IgD-negative memory B cell (primary cell): ENCODE data around the gene ZSCAN9. TPM values are rescaled to one million over a fixed set of nuclear protein-coding genes. Genes with fewer than 3 reads are reported as not detected.

Experiments
- H3K27ac Mint-ChIP-seq, 3 donors: one replicate each; pipeline ENCODE4 v1.8.0; 2020 to 2022; ENCODE audit warnings: mild to moderate bottlenecking in 3 of 3, mixed read lengths in 3 of 3, moderate library complexity in 1 of 3
- H3K27me3 Mint-ChIP-seq: one replicate; pipeline ENCODE4 v1.8.0; 2021; ENCODE audit warnings: mixed read lengths
- H3K36me3 Mint-ChIP-seq: one replicate; pipeline ENCODE4 v1.8.0; 2020; ENCODE audit warnings: mild to moderate bottlenecking, mixed read lengths
- H3K4me1 Mint-ChIP-seq, 3 donors: one replicate each; pipeline ENCODE4 v1.8.0; 2020 to 2022; ENCODE audit warnings: mixed read lengths in 3 of 3, mild to moderate bottlenecking in 1 of 3
- H3K4me3 Mint-ChIP-seq, 4 donors: one replicate each; pipeline ENCODE4 v1.8.0; 2020 to 2022; ENCODE audit warnings: mild to moderate bottlenecking in 4 of 4, mixed read lengths in 4 of 4, moderate library complexity in 3 of 4
- H3K9me3 Mint-ChIP-seq, 3 donors: one replicate each; pipeline ENCODE4 v1.8.0; 2020 to 2021; ENCODE audit warnings: mixed read lengths in 3 of 3, mild to moderate bottlenecking in 1 of 3
- polyA plus RNA-seq: library from polyadenylated mRNA; unstranded; fragments of 300-500 nt; fragmentation: Illumina TruSeq; gene quantifications from one replicate; pipeline ENCODE4 v1.2.3, GENCODE V29; 2021

ZSCAN9 gene
- polyA plus RNA-seq, 1 donor from 2014 or later: 10.9 TPM

- peaks cover 6% of the 10 kb centered on the region for H3K36me3 Mint-ChIP-seq
Measured at GRCh38 chr6:28269492-28269891, 44.4 kb downstream of the ZSCAN9 start.

GRCh38 chr6:28274888-28275287, 49.8 kb downstream of the ZSCAN9 start:
- Mint-ChIP-seq H3K4me3 (no peak overlapping the region), H3K27ac (peak overlapping the region in 1 of 3 donors; percentile 29), H3K36me3 (peaks cover 20% of the 10 kb centered on the region), H3K4me1 (peaks cover 6 to 11% (median 10%) of the 10 kb centered on the region in 3 donors), H3K9me3 (no peaks in the 10 kb centered on the region), H3K27me3 (no peaks in the 10 kb centered on the region)

More at GRCh38 chr6:28269492-28269891, 44.4 kb downstream of the ZSCAN9 start:
- H3K9me3 Mint-ChIP-seq: no peaks in the 10 kb centered on the region
- no peaks in the 10 kb centered on the region for H3K27me3 Mint-ChIP-seq
- H3K27ac Mint-ChIP-seq: no peak overlapping the region
- H3K4me3 Mint-ChIP-seq: peak overlapping the region in 1 of 4 donors; percentile 6
- peaks cover 11 to 14% (median 11%) of the 10 kb centered on the region in 3 donors for H3K4me1 Mint-ChIP-seq

- no peak overlapping the region for H3K27ac Mint-ChIP-seq
- no peak overlapping the region for H3K4me3 Mint-ChIP-seq
- H3K9me3 Mint-ChIP-seq: peaks cover 0 to 3% (median 0%) of the 10 kb centered on the region in 3 donors
- H3K27me3 Mint-ChIP-seq: peaks cover 5% of the 10 kb centered on the region
- H3K36me3 Mint-ChIP-seq: peaks cover 22% of the 10 kb centered on the region
- H3K4me1 Mint-ChIP-seq: peaks cover 7 to 11% (median 7%) of the 10 kb centered on the region in 3 donors
Measured at GRCh38 chr6:28277746-28278145, 52.7 kb downstream of the ZSCAN9 start.

- Mint-ChIP-seq H3K9me3 (peaks cover 0 to 3% (median 0%) of the 10 kb centered on the region in 3 donors), H3K4me3 (peak overlapping the region; percentile 39 to 92 (median 86)), H3K27me3 (peaks cover 5% of the 10 kb centered on the region), H3K27ac (no peak overlapping the region), H3K4me1 (peaks cover 3 to 7% (median 6%) of the 10 kb centered on the region in 3 donors), H3K36me3 (peaks cover 18% of the 10 kb centered on the region)
Measured at GRCh38 chr6:28280595-28281287, 55.7 kb downstream of the ZSCAN9 start.

- peaks cover 5% of the 10 kb centered on the region for H3K27me3 Mint-ChIP-seq
- peaks cover 0 to 3% (median 0%) of the 10 kb centered on the region in 3 donors for H3K9me3 Mint-ChIP-seq
- no peak within 1 kb of the TSS for H3K27ac Mint-ChIP-seq
- peaks cover 3 to 7% (median 6%) of the 10 kb centered on the region in 3 donors for H3K4me1 Mint-ChIP-seq
- peaks cover 11% of the 10 kb centered on the region for H3K36me3 Mint-ChIP-seq
- H3K4me3 Mint-ChIP-seq: peak within 1 kb of the TSS; percentile 39 to 92 (median 86)
Measured at GRCh38 chr6:28281288-28282064, 56.4 kb downstream of the ZSCAN9 start, which contains the start of gene PGBD1. PGBD1 (plus strand) TSS chr6:28281572; CDS start chr6:28283814, 2,242 bp downstream.

GRCh38 chr6:28282926-28283325, 57.9 kb downstream of the ZSCAN9 start:
- H3K4me3 Mint-ChIP-seq: no peak overlapping the region
- H3K9me3 Mint-ChIP-seq: peaks cover 0 to 3% (median 0%) of the 10 kb centered on the region in 3 donors
- H3K27ac Mint-ChIP-seq: no peak overlapping the region
- peaks cover 13% of the 10 kb centered on the region for H3K36me3 Mint-ChIP-seq
- peaks cover 5% of the 10 kb centered on the region for H3K27me3 Mint-ChIP-seq
- peaks cover 3 to 7% (median 6%) of the 10 kb centered on the region in 3 donors for H3K4me1 Mint-ChIP-seq

Other genes with a start within 250 kb of the ZSCAN9 start
- 3.5 TPM for gene ZNF165, start 144.7 kb upstream of the ZSCAN9 start, polyA plus RNA-seq
- gene ZSCAN16, start 100.7 kb upstream of the ZSCAN9 start, polyA plus RNA-seq: 14.3 TPM
- gene ZKSCAN8, start 83.4 kb upstream of the ZSCAN9 start, polyA plus RNA-seq: 0.85 TPM
- 3.4 TPM for gene ZKSCAN4, start 27.0 kb downstream of the ZSCAN9 start, polyA plus RNA-seq
- 0.18 TPM for gene NKAPL, start 34.0 kb downstream of the ZSCAN9 start, polyA plus RNA-seq
- gene ZSCAN26, start 41.9 kb downstream of the ZSCAN9 start, polyA plus RNA-seq: 21.6 TPM
- gene PGBD1, start 56.3 kb downstream of the ZSCAN9 start, polyA plus RNA-seq: 0.64 TPM
- 0.56 TPM for gene ZSCAN31, start 110.9 kb downstream of the ZSCAN9 start, polyA plus RNA-seq
- 1.9 TPM for gene ZKSCAN3, start 124.7 kb downstream of the ZSCAN9 start, polyA plus RNA-seq
- gene ZSCAN12, start 174.5 kb downstream of the ZSCAN9 start, polyA plus RNA-seq: 5.4 TPM
- 0.14 TPM for gene ZSCAN23, start 218.2 kb downstream of the ZSCAN9 start, polyA plus RNA-seq